HPDE6-E6E7 (cell line): ENCODE data around the gene CCHCR1.

Experiments
- DNase-seq: peaks from one replicate; pipeline ENCODE4 v3.0.0; 2011; ENCODE audit warnings: missing footprints; ENCODE audit errors: extremely low spot score

The CCHCR1 gene

GRCh38 chr6:31128093-31128676 is 29.4 kb downstream of the CCHCR1 start:
- DNase-seq, result peak; percentile 52

DNA sequence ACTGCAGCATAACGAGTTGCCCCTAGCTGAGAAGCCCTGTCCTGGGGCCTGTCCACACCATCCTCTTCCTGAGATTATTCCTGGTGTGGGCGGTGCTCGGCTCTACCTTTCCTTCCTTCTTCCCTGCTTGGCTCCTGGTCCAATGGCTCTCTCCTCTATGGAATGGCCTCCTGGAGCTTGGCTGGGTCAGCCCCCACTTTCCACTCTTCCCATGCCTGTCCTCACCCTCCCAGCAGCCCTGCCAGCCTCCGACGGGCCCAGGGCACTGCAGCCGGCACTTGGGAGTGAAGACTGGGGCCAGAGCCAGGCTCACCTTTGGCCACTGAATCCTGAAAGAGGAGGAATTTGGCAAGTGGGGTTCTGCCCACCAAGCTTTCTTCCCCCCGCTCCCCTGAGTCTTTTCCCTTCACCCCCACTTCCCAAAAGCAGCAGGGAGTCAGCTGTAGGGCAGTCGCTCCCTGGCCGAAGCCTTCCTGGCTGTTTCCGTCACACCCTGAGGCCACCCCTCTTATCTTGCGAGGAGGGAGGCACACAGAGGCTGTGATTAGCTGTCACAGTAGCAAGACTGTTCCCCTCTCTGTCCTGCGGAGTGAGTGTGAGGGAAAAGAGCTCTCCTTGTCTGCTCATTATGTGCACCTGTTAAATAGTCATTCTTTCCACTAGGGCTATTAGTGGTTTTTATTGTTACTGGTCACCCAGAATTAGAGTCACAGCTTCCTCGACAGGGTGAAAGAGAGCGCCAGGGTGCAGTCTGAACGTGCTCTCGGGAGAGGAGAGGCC is 31.0 kb downstream of the CCHCR1 start:
- DNase-seq, result no peak

DNA sequence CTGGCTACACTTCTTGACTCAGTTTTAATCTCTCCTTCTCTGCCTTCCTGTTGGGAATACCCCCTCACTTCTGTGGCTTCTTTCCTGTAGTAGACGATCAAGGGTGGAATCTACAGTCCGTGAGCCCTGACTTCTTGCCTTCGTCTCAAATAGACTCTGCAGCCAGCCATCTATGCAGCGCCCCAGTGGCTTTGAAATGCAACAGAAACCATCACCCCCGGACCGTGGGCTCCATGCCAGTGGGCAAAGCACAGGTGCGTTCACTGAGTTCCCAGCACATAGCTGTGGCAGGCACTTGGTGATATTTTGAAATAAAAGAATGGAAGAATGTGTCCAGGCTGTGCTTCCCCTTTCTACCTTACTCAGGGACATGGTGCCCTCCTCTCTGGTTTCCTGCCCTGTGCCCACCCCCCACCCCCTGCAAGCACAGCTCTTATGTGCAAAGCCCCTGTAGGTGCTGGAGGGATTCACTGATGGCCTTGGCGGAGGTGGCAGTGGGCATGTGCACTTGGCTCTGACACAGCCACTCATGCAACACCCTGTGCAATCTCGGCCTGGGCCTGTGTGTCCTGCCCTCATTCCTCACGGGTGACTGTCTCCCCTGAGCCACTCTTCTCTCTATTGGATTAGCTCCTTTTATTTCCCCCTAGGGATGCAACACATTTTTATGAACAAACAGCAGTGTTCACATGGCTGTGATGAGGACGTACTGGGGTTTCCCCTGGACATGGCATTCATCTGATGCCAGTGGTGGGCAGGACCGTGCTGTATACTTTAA is 31.8 kb downstream of the CCHCR1 start:
- peak; percentile 35 for DNase-seq

- DNase-seq, result peak; percentile 62
Measured at GRCh38 chr6:31125162-31125561, 32.4 kb downstream of the CCHCR1 start.

DNA sequence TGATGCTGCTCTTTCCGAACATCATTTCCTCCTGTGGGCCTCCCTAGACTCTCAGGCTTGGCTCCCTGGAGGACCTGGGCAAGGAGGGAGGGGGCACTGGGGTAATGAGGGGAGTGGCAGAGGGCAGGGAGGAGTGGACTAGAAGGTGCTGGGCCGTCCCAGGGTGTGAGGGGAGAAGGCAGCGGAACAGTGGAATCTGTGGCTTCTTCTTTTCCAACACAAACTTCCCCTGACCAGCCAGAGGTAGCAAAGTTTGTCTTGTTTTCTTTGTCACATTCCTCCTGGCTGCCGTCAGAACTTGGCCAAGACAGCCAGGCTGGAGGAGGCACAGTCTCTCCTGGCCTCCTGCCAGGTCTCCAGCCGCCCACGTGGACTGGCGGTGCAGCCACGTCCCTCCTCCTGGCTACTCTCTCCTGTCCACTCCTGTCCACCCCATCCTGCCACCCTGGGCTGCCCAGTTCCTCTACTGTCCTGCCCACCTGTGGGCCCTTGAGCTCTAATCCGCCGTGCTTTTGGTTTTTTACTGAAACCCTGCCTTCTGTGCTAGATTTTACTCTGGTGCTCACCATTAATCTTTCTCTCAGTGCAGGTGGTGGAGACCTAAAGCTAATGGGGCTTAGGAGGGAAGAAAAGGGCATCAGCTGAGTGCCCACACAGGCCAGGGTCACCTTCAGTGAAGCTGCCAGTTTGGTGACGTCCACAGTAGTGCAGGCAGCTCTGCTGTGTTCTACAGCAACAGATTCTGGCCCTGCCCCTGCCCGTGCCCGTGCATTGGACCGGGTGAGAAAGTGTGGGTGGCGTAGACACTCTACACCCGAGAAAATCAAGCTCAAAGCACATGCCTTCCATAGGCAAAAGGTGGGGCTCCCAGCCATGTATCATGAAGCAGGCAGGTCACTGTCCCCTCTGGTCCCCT is 34.6 kb downstream of the CCHCR1 start:
- DNase-seq, result no peak

DNA sequence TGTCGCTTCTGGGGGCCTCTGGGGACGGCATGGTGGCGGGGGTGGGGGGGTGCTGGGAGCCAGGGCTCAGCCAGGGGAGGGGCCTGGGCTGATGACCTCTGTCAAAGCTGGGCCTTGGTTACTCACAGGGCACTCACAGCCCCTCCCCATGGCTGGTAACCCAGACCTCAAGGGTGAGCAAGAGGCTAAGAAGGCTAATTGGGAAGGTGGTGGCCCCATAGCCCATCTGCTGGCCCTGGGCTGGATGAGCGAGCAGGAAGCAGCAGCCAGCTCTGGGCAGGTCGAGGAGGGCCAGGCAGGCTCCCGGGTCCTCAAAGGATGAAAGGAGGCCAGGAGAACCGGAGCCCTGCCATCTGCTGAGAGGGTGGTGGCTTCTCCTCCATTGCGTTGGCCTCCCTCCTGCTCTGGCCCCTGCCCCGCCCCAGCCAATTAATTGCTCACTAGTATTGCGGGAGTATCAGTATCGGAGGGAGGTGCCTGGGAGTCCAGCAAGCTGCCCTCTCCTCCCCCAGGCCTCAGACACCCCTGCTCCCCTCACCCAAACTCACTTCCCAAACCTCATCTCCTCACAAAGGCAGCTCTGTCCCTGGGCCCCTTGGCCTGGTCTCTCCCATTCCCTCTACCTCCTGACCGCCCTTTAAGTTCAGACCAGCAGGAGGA is 36.3 kb downstream of the CCHCR1 start:
- no peak for DNase-seq

- no peak for DNase-seq
Measured at GRCh38 chr6:31120151-31120915, 37.3 kb downstream of the CCHCR1 start, which contains the start of gene CDSN. CDSN (minus strand) TSS chr6:31120446; CDS start chr6:31120419, 27 bp downstream.

GRCh38 chr6:31118178-31118577 is 39.4 kb downstream of the CCHCR1 start:
- no peak for DNase-seq

DNA sequence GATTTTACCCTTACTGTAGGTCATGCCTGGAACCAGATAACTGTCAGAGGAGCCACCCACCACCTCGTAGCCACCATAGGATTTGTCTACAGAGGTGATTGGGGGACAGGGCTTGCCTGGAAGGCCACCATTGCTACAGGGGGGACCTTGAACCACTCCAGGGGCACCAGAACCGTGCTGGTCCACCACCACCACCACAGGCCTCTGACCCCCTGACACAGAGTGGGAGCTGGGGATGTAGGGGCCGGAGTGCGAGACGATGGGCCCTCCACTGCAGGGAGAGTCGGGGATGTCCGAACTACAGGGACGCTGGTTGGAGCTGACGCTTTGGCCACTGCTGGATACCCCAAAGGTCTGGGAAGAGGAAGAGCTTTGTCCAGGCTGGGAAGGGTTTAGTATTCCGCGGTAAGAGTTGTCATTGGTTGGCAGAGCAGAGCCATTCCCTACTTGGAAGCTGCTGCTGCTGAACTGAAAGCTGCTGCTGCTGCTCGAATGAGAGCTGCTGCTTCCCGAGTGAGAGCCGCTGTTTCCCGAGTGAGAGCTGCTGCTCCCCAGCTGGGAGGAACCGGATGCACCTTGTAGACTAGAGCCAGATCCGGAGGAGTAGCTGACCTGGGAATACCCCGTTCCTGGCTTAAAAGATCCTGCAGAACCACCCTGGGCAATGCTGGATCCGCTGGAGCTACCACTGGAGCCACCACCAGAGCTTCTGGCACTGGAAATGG is 40.8 kb downstream of the CCHCR1 start:
- no peak for DNase-seq

- no peak for DNase-seq
Measured at GRCh38 chr6:31115941-31116560, 41.6 kb downstream of the CCHCR1 start.

DNA sequence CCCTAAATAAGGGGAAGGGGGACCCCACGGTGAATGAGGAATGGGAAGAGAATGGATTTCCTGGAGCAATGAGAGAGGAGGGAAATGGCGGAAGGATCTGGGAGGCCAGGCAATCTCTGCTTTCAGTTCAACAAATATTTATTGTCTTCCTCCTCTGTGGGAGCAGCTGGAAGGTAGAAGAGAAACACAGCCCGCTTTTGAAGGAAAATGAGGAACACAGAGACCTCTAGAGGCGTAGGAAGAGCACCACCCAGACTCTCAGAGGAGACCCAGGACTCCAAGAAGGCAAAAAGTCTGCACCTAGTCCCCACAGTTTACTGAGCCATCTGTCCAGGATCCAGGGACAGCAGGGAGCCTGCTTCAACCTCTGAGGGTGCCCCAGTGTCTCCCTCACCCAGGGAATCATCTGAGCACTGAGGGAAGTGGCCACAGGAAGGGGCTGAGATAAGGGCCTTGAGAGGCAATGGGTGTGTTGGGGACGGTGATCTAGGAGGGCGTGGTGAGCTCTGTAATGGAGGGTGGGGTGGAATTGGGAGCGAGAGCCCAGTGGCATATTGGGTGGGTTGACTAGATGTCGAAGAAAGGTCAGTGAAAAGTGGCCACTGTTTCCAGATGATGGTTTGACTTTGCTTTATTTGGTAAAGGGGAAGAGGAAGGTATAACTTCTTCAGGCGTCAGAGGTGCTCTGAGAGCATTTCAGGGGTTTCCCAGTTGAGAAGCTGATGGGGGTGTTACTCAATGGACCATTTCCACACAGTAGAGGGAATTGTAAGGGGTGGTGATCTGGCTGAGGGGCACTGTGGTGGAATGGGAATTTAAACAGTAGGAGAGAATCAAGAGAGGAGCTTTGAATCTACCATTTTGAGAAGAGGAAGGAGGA is 42.4 kb downstream of the CCHCR1 start:
- DNase-seq, result peak; percentile 64

DNA sequence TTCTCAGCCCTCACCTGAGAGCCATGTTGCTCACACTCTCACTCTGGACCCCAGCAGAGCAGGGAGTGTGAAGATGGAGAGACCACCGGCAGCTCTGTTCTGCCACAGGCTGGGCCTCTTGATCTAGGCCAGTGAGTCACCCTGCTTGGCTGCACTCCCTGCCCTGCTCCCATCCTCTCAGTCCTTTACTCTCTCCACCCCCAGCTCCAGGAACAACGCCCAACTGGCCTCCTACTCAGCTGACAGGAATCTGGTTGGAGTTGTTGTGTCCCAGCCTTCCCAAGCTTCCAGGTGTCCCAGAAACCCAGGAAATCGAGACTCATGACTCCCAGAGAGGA is 43.1 kb downstream of the CCHCR1 start, which contains the start of gene PSORS1C1:
Gene PSORS1C1 (plus strand): TSS at position 260 of the 338 bp plus-strand sequence. CDS start 14,833 bp downstream, outside the sequence.
- peak; percentile 94 for DNase-seq

DNA sequence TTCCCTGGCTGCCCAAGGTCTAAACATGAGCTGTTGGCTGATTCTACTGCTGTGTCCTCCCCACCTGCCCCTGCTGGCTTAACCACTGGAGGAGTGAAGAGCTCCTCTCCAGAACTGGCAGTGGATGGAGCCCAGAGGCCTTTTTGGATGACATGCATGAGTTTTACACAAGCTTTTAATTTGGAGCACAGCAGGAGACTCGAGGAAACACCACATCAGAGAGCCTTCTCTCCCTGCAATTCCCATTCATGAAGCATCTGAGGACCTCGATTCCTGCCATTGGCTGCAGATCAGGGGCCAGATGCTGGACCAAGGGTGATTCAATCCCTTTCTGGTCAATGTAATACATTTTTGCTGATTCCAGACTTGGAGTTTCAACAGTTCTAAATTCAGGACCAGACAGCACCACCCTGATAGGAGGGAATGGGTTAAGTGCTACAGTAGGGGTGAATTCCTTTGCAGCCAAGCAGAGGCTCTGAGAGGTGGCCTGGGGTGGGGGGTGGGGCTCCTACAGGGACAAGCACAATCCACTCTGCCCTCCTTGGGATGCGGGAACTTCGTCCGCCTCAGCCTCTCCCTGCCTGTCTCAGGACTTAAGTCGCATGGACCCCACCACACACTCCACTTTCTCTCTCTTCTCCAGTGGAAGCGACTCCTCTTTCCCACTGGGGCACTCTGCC is 43.6 kb downstream of the CCHCR1 start:
- no peak for DNase-seq

DNA sequence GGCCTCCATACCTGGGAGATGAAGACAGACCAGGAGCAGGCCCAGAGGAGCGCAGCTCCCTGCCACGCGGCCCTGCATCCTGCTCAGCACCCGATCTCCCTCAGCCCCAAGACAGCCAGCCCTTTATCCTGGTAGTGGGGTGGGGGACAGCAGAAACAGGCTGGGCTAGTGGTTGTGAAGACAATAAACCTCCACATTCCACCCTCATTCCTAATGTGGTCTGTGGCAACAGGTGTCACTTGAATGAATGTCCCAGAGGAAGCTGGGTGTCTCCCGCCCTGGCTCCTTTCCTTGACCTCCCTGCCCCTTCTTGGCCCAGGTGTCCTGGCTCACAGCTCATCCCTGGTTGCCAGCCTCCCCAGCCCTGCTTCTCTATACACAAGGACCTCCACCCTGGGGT is 45.1 kb downstream of the CCHCR1 start, which contains the start of gene C6orf15:
Gene C6orf15 (minus strand): TSS at position 98 of the 400 bp plus-strand sequence. CDS start 20 bp downstream, at position 78.
- no peak for DNase-seq

DNA sequence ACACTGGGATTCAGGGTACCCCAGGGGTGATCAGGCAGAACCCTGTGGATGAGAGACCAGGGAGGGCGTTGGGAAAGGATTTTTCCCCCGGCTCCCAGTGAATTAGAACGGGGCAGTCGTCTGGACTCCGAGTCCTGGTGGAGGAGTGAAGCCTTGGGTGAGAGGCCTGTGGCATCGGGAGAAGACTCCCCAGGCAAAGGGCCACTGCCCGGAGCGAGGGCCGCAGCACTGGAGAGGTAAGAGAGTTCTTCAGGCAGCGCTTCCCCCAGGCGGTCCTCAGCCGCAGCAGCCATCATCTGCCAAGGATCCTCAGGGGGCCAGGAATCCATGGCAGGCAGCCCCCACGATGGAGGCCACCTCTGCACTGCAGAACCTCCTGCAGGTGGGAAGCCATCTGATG is 45.9 kb downstream of the CCHCR1 start:
- DNase-seq, result no peak

GRCh38 chr6:31110825-31111582 is 46.6 kb downstream of the CCHCR1 start:
- DNase-seq, result no peak

DNA sequence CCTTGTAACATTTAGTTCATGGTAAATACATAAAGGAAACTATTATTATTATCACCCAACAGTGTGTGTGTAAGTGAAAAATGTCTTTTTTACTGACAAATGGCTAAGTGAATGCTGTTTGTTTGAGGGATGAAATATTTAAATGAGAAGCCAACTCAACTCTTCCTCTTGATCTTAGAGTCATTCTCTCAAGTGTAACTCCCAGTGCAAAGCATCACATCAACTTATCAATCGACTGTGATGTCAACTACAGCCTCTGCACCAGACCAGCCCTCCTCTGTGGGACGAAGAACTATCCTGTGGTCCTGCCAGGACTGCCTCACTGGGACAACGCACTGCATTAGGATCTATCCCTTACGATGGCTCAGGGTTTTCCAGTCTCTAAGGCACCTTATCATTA is 50.5 kb downstream of the CCHCR1 start:
- DNase-seq, result no peak
